ENCODE results near the gene GTF2IRD1. TPM values are rescaled to one million over a fixed set of nuclear protein-coding genes. Genes with fewer than 3 reads are reported as not detected.
A peak's percentile ranks its signal among the peaks of the same experiment; 100 is the strongest.
"Not testable (repeated sequence)": the region's sequence is repeated elsewhere in the genome, so short reads cannot be mapped to it uniquely, and the experiment has no call there.

Gene GTF2IRD1
- total RNA-seq, 2 donors from 2014 or later = 18.3 to 29.5 TPM

DNA sequence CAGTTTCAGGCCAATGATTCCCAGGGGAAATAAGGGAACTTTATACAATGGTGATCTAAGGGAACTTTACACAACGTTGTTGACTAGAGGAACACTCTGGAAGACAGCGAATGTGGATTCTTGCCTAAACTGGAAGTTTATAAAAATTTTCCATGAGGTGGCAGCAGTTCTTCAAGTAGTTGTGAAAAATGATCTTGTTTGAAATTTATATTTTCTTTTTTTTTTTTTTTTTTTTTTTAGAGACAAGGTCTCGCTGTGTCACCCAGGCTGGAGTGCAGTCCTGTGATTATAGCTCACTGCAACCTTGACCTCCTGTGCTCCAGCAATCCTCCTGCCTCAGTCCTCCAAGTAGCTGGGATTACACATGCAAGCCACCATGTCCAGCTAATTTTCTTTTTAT is 171.7 kb downstream of the GTF2IRD1 start:
- no peak overlapping the region for H3K27ac ChIP-seq
- H3K9me3 ChIP-seq = no peaks in the 10 kb centered on the region
- H3K27me3 ChIP-seq = no peaks in the 10 kb centered on the region
- no peak for DNase-seq
- TF ChIP-seq, protein P1, sequence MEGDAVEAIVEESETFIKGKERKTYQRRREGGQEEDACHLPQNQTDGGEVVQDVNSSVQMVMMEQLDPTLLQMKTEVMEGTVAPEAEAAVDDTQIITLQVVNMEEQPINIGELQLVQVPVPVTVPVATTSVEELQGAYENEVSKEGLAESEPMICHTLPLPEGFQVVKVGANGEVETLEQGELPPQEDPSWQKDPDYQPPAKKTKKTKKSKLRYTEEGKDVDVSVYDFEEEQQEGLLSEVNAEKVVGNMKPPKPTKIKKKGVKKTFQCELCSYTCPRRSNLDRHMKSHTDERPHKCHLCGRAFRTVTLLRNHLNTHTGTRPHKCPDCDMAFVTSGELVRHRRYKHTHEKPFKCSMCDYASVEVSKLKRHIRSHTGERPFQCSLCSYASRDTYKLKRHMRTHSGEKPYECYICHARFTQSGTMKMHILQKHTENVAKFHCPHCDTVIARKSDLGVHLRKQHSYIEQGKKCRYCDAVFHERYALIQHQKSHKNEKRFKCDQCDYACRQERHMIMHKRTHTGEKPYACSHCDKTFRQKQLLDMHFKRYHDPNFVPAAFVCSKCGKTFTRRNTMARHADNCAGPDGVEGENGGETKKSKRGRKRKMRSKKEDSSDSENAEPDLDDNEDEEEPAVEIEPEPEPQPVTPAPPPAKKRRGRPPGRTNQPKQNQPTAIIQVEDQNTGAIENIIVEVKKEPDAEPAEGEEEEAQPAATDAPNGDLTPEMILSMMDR (IDR thresholded peaks at IDR 0.05) = no peak
- H3K9ac ChIP-seq (ENCODE audit: low read depth in 2 of 2, low read length in 2 of 2) = no peak overlapping the region
- intact Hi-C loops (cut with DNase I) = no loop called here
- no peak overlapping the region for H3K4me3 ChIP-seq
- H3K4me1 ChIP-seq = no peaks in the 10 kb centered on the region
- H3K36me3 ChIP-seq = no peaks in the 10 kb centered on the region

DNA sequence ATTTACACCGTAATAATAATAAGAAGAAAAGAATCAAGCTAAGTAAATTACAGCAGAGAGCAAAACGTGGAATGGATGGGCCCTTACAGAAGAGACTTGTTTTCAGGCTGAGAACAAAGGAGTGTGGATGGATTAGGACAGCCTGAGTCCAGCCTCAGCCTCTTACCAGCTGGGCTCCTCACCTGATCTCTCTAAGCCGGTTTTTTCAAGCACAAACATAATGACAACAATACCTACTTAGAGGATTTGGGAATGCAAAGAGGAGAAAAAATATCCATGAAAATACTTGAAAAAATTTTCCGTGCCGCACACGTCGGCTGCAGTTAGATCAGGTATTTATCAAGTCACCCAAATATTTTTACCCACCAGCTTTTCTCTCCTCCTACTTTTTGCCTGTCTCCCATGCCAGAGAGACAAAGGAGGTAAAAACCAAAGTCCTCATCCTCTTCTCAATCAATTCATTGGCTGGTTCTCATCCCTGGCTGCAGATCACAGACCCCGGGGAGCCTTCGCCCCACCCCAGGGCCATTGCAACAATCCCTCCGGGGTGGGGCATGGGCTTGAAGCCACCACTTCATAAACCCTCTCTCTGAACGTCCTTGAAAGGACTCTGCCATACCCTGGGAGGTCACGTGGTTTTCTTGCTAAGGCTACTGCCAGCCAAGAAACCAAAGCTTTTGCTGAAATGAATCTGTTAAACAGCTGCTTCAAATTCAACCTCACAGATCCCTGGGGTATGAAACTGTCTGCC is 174.1 kb downstream of the GTF2IRD1 start:
- Histone ChIP-seq H3K4me3 (no peak overlapping the region), H3K9ac (ENCODE audit: low read depth in 2 of 2, low read length in 2 of 2) (no peak overlapping the region), H3K27ac (no peak overlapping the region), H3K4me1 (no peaks in the 10 kb centered on the region), H3K27me3 (no peaks in the 10 kb centered on the region), H3K9me3 (no peaks in the 10 kb centered on the region), H3K36me3 (no peaks in the 10 kb centered on the region)
- intact Hi-C loops (cut with DNase I) = no loop called here
- TF ChIP-seq, protein P1 (IDR thresholded peaks at IDR 0.05) = no peak
- peak; percentile 57 for DNase-seq

DNA sequence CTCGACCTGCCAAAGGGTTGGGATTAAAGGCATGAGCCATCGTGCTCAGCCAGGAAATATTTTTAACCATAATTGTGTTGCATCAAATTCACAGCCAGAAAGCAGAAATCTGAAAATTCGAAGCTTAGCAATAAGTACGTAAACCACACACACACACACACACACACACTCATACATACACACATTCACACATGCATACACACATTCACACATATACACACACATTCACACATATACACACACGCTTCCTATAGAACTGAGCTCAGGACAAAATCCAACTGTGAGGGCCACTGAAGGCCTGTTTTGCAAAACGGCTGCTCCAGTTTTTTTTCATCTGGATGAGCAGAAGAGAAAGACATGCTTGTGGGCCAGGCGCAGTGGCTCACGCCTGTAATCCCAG is 178.8 kb downstream of the GTF2IRD1 start:
- H3K36me3 ChIP-seq = no peaks in the 10 kb centered on the region
- no peak overlapping the region for H3K27ac ChIP-seq
- intact Hi-C loops (cut with DNase I) = no loop called here
- no peak for DNase-seq
- TF ChIP-seq, protein P1 (IDR thresholded peaks at IDR 0.05) = no peak
- no peak overlapping the region for H3K4me3 ChIP-seq
- no peaks in the 10 kb centered on the region for H3K27me3 ChIP-seq
- no peaks in the 10 kb centered on the region for H3K9me3 ChIP-seq
- no peaks in the 10 kb centered on the region for H3K4me1 ChIP-seq
- no peak overlapping the region for H3K9ac ChIP-seq (ENCODE audit: low read depth in 2 of 2, low read length in 2 of 2)

DNA sequence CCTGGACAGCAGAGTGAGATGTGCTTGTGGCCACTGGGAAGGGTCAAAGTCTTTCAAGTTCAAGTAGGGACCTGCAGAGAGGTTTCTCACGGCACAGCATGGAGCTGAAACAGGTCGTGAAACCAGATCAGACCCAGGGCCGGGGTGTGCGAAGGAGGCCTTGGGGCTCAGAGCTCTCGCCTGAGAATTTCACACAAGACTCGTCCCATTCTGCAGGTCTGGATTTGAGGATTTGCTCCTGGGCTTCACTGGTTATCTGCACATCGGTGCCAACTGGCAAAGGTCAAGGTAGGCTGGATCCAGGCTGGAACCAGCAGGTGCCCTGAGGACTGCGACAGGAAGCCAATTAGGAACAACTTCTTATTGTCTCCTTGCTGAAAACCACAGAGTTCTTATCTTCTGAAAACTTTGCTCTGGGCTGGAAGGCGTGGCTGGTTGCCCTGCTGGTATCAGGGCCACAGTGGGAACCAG is 179.8 kb downstream of the GTF2IRD1 start:
- H3K4me3 ChIP-seq = no peak overlapping the region

DNA sequence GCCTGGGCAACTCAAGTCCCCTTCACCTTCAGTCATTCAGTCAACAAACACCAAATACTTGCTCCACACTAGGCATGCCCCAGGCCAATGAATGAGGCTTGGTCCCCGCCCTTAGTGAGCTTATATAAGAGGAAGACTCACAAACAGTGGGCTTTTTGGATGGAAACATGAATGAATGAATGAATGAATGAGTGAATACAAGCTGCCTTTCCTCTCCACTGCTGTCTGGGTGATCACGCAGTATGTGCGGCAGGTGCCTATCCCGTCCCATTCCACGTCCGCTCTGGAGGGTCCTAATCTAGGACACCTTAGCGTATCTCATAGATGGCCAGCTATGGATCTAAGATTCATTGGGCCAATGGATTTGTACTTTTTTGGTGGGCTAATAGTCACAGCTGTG is 184.0 kb downstream of the GTF2IRD1 start:
- no peaks in the 10 kb centered on the region for H3K4me1 ChIP-seq
- TF ChIP-seq, protein P1 (IDR thresholded peaks at IDR 0.05) = no peak
- intact Hi-C loops (cut with DNase I) = no loop called here

More for the DNA sequence above, 179.8 kb downstream of the GTF2IRD1 start:
- Histone ChIP-seq H3K36me3 (no peaks in the 10 kb centered on the region), H3K9ac (ENCODE audit: low read depth in 2 of 2, low read length in 2 of 2) (no peak overlapping the region), H3K4me1 (no peaks in the 10 kb centered on the region), H3K27ac (no peak overlapping the region), H3K9me3 (no peaks in the 10 kb centered on the region), H3K27me3 (no peaks in the 10 kb centered on the region)
- peak; percentile 50 for DNase-seq
- intact Hi-C loops (cut with DNase I) = no loop called here
- TF ChIP-seq, protein P1 (IDR thresholded peaks at IDR 0.05) = no peak

DNA sequence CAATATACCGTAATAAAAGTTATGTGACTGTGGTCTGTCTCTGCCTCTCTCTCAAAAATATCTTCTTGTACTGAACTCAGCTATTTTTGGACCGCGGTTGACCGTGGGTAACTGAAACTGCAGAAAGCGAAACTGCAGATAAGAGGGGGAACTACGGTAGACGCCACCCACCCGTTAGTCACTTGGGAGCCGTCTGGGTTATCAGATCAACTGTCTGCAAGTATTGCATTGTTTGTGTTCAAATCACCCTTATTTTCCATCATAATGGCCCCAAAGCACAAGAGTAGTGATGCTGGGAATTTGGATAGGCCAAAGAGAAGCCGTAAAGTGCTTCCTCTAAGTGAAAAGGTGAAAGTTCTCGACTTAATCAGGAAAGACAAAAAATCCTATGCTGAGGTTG is 196.3 kb downstream of the GTF2IRD1 start:
- H3K27ac ChIP-seq; H3K4me3 ChIP-seq; H3K4me1 ChIP-seq; H3K27me3 ChIP-seq; H3K9me3 ChIP-seq; H3K36me3 ChIP-seq; H3K9ac ChIP-seq (ENCODE audit: low read depth in 2 of 2, low read length in 2 of 2); intact Hi-C loops (cut with DNase I): not testable (repeated sequence)
- peak; percentile 44 for DNase-seq

More for the DNA sequence above, 184.0 kb downstream of the GTF2IRD1 start:
- no peak for DNase-seq
- no peaks in the 10 kb centered on the region for H3K27me3 ChIP-seq
- H3K9ac ChIP-seq (ENCODE audit: low read depth in 2 of 2, low read length in 2 of 2) = no peak overlapping the region
- no peaks in the 10 kb centered on the region for H3K9me3 ChIP-seq
- H3K36me3 ChIP-seq = no peaks in the 10 kb centered on the region
- no peak overlapping the region for H3K27ac ChIP-seq
- no peak overlapping the region for H3K4me3 ChIP-seq

DNA sequence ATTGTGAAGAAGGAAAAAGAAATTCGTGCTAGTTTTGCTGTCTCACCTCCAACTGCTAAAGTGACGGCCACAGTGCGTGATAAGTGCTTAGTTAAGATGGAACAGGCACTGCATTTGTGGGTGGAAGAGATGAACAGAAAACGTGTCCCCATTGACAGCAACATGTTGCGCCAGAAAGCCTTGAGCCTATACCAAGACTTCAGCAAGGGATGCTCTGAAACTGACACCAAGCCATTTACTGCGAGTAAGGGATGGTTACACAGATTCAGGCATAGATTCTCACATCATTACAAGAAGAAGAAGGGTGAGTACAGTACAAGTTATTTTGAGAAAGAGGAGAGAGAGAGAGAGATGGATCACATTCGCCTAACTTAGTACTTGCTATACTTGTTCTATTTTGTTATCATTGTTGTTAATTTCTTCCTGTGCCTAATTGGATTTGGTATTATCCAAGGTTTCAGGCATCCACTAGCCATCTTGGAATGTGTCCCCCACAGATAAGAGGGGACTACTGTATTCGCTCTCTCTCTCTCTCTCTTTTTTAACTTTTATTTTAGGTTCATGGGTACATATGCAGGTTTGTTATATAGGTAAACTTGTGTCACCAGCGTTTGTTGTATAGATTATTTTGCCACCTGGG is 196.9 kb downstream of the GTF2IRD1 start:
- H3K9me3 ChIP-seq; H3K27me3 ChIP-seq; intact Hi-C loops (cut with DNase I); H3K4me1 ChIP-seq; H3K27ac ChIP-seq; H3K9ac ChIP-seq (ENCODE audit: low read depth in 2 of 2, low read length in 2 of 2); H3K4me3 ChIP-seq; H3K36me3 ChIP-seq; DNase-seq: not testable (repeated sequence)

DNA sequence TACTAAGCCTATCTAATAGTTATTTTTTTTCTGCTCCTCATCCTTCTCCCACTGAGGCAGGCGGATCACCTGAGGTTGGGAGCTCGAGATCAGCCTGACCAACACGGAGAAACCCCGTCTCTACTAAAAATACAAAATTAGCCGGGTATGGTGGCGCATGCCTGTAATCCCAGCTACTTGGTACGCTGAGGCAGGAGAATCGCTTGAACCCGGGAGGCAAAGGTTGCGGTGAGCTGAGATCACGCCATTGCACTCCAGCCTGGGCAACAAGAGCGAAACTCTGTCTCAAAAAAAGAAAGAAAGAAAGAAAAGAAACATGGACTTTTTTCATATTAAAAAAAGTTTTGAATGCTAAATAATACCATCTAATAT is 197.4 kb downstream of the GTF2IRD1 start:
- H3K27me3 ChIP-seq; H3K9me3 ChIP-seq; intact Hi-C loops (cut with DNase I): not testable (repeated sequence)

More for the DNA sequence above, 197.4 kb downstream of the GTF2IRD1 start:
- not testable (repeated sequence) for H3K36me3 ChIP-seq; H3K4me3 ChIP-seq; H3K4me1 ChIP-seq; H3K27ac ChIP-seq; H3K9ac ChIP-seq (ENCODE audit: low read depth in 2 of 2, low read length in 2 of 2); DNase-seq
